ENCODE measurements around the gene SUSD6.
"Not testable (repeated sequence)": the region's sequence is repeated elsewhere in the genome, so short reads cannot be mapped to it uniquely, and the experiment has no call there.

Gene SUSD6

GRCh38 chr14:69593018-69593677, 18.2 kb upstream of the SUSD6 start:
- DNase-seq: no peak

- DNase-seq: no peak
Measured at GRCh38 chr14:69594846-69595245, 16.6 kb upstream of the SUSD6 start.

GRCh38 chr14:69595336-69595735, 16.1 kb upstream of the SUSD6 start:
- no peak for DNase-seq

- not testable (repeated sequence) for DNase-seq
Measured at GRCh38 chr14:69599431-69599830, 12.0 kb upstream of the SUSD6 start.

- DNase-seq: no peak
Measured at GRCh38 chr14:69600304-69600891, 11.0 kb upstream of the SUSD6 start.

GRCh38 chr14:69605738-69606137, 5.7 kb upstream of the SUSD6 start:
- no peak for DNase-seq

GRCh38 chr14:69606258-69607184, 4.9 kb upstream of the SUSD6 start:
- DNase-seq: no peak

GRCh38 chr14:69610020-69610873, 1.1 kb upstream of the SUSD6 start:
- no peak for DNase-seq

- DNase-seq: no peak
Measured at GRCh38 chr14:69610874-69611171, 573 bp upstream of the SUSD6 start.

GRCh38 chr14:69612014-69612782, 802 bp downstream of the SUSD6 start:
- peak; percentile 36 for DNase-seq

GRCh38 chr14:69612783-69613130, 1.4 kb downstream of the SUSD6 start:
- DNase-seq: no peak

GRCh38 chr14:69613312-69614073, 2.1 kb downstream of the SUSD6 start:
- no peak for DNase-seq

GRCh38 chr14:69614592-69614991, 3.2 kb downstream of the SUSD6 start:
- DNase-seq: no peak

- no peak for DNase-seq
Measured at GRCh38 chr14:69615121-69615495, 3.7 kb downstream of the SUSD6 start.

GRCh38 chr14:69615496-69616407, 4.4 kb downstream of the SUSD6 start:
- DNase-seq: no peak

- DNase-seq: no peak
Measured at GRCh38 chr14:69616408-69616773, 5.0 kb downstream of the SUSD6 start.

GRCh38 chr14:69617796-69618195, 6.4 kb downstream of the SUSD6 start:
- no peak for DNase-seq

- no peak for DNase-seq
Measured at GRCh38 chr14:69619012-69619411, 7.6 kb downstream of the SUSD6 start.

- DNase-seq: no peak
Measured at GRCh38 chr14:69620211-69620611, 8.8 kb downstream of the SUSD6 start.

GRCh38 chr14:69620981-69621380, 9.6 kb downstream of the SUSD6 start:
- no peak for DNase-seq

GRCh38 chr14:69624136-69624535, 12.7 kb downstream of the SUSD6 start:
- no peak for DNase-seq

All from activated gamma-delta T cell (primary cell).